ENCODE measurements around the gene C22orf42. TPM values are rescaled to one million over a fixed set of nuclear protein-coding genes. Genes with fewer than 3 reads are reported as not detected.

C22orf42 gene
- total and polyA plus RNA-seq, 10 donors, result not detected

DNA sequence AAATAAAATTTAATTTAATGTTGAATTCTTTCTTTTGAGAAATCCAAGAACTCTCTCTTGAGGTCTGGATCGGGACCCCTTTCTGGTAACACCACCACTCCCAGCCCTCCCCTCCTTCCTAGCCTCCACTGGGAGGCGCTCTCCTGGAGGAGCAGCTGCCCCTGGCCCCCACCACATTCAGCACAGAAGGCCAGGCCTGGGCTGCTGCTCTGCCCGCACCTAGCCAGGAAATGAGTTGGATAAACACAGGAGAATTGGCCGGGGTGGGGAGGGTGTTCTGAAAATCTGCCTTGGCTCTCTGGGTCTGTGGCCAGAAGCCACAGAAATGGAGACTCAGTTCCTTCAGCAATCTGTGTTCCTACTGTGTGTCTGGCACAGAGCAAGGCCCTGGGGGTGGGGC is 31.2 kb downstream of the C22orf42 start:
- intact Hi-C loops (cut with DNase I; ENCODE audit: low total_unique reads), result no loop called here
- H3K27ac ChIP-seq, result no peak overlapping the region
- DNase-seq, result no peak
- TF ChIP-seq POLR2A (IDR thresholded peaks at IDR 0.05) (no peak), POLR2AphosphoS5 (IDR thresholded peaks at IDR 0.05) (no peak)
- TF ChIP-seq, protein P1, sequence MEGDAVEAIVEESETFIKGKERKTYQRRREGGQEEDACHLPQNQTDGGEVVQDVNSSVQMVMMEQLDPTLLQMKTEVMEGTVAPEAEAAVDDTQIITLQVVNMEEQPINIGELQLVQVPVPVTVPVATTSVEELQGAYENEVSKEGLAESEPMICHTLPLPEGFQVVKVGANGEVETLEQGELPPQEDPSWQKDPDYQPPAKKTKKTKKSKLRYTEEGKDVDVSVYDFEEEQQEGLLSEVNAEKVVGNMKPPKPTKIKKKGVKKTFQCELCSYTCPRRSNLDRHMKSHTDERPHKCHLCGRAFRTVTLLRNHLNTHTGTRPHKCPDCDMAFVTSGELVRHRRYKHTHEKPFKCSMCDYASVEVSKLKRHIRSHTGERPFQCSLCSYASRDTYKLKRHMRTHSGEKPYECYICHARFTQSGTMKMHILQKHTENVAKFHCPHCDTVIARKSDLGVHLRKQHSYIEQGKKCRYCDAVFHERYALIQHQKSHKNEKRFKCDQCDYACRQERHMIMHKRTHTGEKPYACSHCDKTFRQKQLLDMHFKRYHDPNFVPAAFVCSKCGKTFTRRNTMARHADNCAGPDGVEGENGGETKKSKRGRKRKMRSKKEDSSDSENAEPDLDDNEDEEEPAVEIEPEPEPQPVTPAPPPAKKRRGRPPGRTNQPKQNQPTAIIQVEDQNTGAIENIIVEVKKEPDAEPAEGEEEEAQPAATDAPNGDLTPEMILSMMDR (IDR thresholded peaks at IDR 0.05 in 8 of 11, conservative IDR thresholded peaks at IDR 0.05 in 3 of 11), result no peak
- 61 to 86% (median 78%) methylated on average over 4 of the region's 4 CpGs for WGBS, 5 donors
- no peaks in the 10 kb centered on the region for H3K36me3 ChIP-seq
- H3K9me3 ChIP-seq, result no peaks in the 10 kb centered on the region
- no peaks in the 10 kb centered on the region for H3K27me3 ChIP-seq (replicated peaks in 1 of 7)
- H3K4me3 ChIP-seq, result no peak overlapping the region
- no peaks in the 10 kb centered on the region for H3K4me1 ChIP-seq

DNA sequence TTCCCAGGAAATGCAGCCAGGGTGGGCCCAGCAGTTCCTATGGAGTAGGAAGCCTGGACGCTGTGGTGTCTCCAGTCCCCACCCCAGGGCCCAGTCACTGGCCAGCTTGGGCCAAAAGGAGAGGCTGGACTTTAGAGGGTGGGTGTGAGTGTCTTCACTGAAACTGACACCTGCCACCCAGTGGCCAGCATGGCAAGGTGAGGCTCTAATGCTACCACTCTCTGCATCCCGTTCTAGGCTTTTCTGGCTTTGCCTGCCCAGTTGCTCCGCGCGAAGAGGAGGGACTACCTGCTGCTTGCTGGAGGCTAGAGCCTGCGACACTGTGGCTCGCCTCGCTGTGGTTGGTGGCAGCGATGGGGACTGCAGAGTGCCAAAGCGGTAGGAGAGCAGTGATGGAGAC is 35.4 kb downstream of the C22orf42 start:
- H3K36me3 ChIP-seq, result no peaks in the 10 kb centered on the region
- H3K27ac ChIP-seq, result no peak overlapping the region
- no peaks in the 10 kb centered on the region for H3K9me3 ChIP-seq
- no peaks in the 10 kb centered on the region for H3K4me1 ChIP-seq
- H3K4me3 ChIP-seq, result no peak overlapping the region
- DNase-seq, result no peak
- TF ChIP-seq, protein P1 (IDR thresholded peaks at IDR 0.05 in 8 of 11, conservative IDR thresholded peaks at IDR 0.05 in 3 of 11), result no peak
- no peak for TF ChIP-seq POLR2AphosphoS5 (IDR thresholded peaks at IDR 0.05)
- TF ChIP-seq POLR2A (IDR thresholded peaks at IDR 0.05), result no peak
- no peaks in the 10 kb centered on the region for H3K27me3 ChIP-seq (replicated peaks in 1 of 7)
- WGBS, 5 donors, result 74 to 94% (median 86%) methylated on average over 9 to 10 of the region's 10 CpGs
- intact Hi-C loops (cut with DNase I; ENCODE audit: low total_unique reads), result no loop called here

GRCh38 chr22:32122899-32123298 is 36.2 kb downstream of the C22orf42 start:
- Histone ChIP-seq H3K9me3 (no peaks in the 10 kb centered on the region), H3K4me3 (no peak overlapping the region), H3K4me1 (no peaks in the 10 kb centered on the region), H3K36me3 (no peaks in the 10 kb centered on the region), H3K27me3 (replicated peaks in 1 of 7) (no peaks in the 10 kb centered on the region), H3K27ac (no peak overlapping the region)
- TF ChIP-seq POLR2AphosphoS5 (IDR thresholded peaks at IDR 0.05) (no peak), POLR2A (IDR thresholded peaks at IDR 0.05) (no peak)
- TF ChIP-seq, protein P1 (IDR thresholded peaks at IDR 0.05 in 8 of 11, conservative IDR thresholded peaks at IDR 0.05 in 3 of 11), result no peak
- WGBS, 5 donors, result 87 to 94% (median 92%) methylated on average over 10 to 15 of the region's 15 CpGs
- intact Hi-C loops (cut with DNase I; ENCODE audit: low total_unique reads), result no loop called here
- DNase-seq, result no peak

- no peak for TF ChIP-seq POLR2AphosphoS5 (IDR thresholded peaks at IDR 0.05)
- DNase-seq, result no peak
- Histone ChIP-seq H3K27me3 (replicated peaks in 1 of 7) (no peaks in the 10 kb centered on the region), H3K4me1 (no peaks in the 10 kb centered on the region), H3K36me3 (no peaks in the 10 kb centered on the region), H3K27ac (no peak overlapping the region), H3K9me3 (no peaks in the 10 kb centered on the region), H3K4me3 (no peak overlapping the region)
- WGBS, 5 donors, result 94 to 98% (median 95%) methylated on average over 10 to 20 of the region's 20 CpGs
- intact Hi-C loops (cut with DNase I; ENCODE audit: low total_unique reads), result no loop called here
These were observed 38.5 kb downstream of the C22orf42 start for GRCh38 chr22:32120603-32121002.

Data from spleen (tissue), 11 donors.